HG03175 (cell line): Measurements from ENCODE around the gene GSTO1.
"Not testable (repeated sequence)": the region's sequence is repeated elsewhere in the genome, so short reads cannot be mapped to it uniquely, and the experiment has no call there.

Experiments used
- ATAC-seq: cut with Tn5 transposase; IDR thresholded peaks from one replicate; pipeline ENCODE4 v1.9.1; 2021; ENCODE audit warnings: mild to moderate bottlenecking, moderate library complexity; ENCODE audit not compliant: unreplicated experiment

The GSTO1 gene

GRCh38 chr10:104254493-104255310 lies at the start of gene GSTO1:
GSTO1 (plus strand) TSS chr10:104254892; CDS start chr10:104254929, 37 bp downstream.
- peak; percentile 73 for ATAC-seq

- no peak for ATAC-seq
Measured at GRCh38 chr10:104208730-104209129, 46.0 kb upstream of the GSTO1 start.

GRCh38 chr10:104209575-104210198 lies 45.0 kb upstream of the GSTO1 start:
- no peak for ATAC-seq

- ATAC-seq, result no peak
Measured at GRCh38 chr10:104216631-104217030, 38.1 kb upstream of the GSTO1 start.

GRCh38 chr10:104218751-104219150 lies 35.9 kb upstream of the GSTO1 start:
- no peak for ATAC-seq

- no peak for ATAC-seq
Measured at GRCh38 chr10:104220522-104220921, 34.2 kb upstream of the GSTO1 start.

- no peak for ATAC-seq
Measured at GRCh38 chr10:104223304-104223703, 31.4 kb upstream of the GSTO1 start.

GRCh38 chr10:104230490-104230889 lies 24.2 kb upstream of the GSTO1 start:
- no peak for ATAC-seq

- peak; percentile 100 for ATAC-seq
Measured at GRCh38 chr10:104231784-104232612, 22.7 kb upstream of the GSTO1 start, which contains the start of gene CFAP43. CFAP43 (minus strand) TSS chr10:104232364; CDS start chr10:104232246, 118 bp downstream.

- ATAC-seq, result no peak
Measured at GRCh38 chr10:104232613-104233102, 22.0 kb upstream of the GSTO1 start.

GRCh38 chr10:104233817-104234216 lies 20.9 kb upstream of the GSTO1 start:
- no peak for ATAC-seq

- ATAC-seq, result no peak
Measured at GRCh38 chr10:104234934-104235333, 19.8 kb upstream of the GSTO1 start.

GRCh38 chr10:104235801-104236200 lies 18.9 kb upstream of the GSTO1 start:
- ATAC-seq, result no peak

GRCh38 chr10:104240078-104240477 lies 14.6 kb upstream of the GSTO1 start:
- no peak for ATAC-seq

GRCh38 chr10:104242545-104242944 lies 12.1 kb upstream of the GSTO1 start:
- ATAC-seq, result no peak

- not testable (repeated sequence) for ATAC-seq
Measured at GRCh38 chr10:104243009-104243408, 11.7 kb upstream of the GSTO1 start.

- ATAC-seq, result no peak
Measured at GRCh38 chr10:104243512-104243911, 11.2 kb upstream of the GSTO1 start.

- no peak for ATAC-seq
Measured at GRCh38 chr10:104245066-104245632, 9.5 kb upstream of the GSTO1 start.

GRCh38 chr10:104246976-104247375 lies 7.7 kb upstream of the GSTO1 start:
- no peak for ATAC-seq

- no peak for ATAC-seq
Measured at GRCh38 chr10:104247513-104248146, 7.1 kb upstream of the GSTO1 start.
